ENCODE data around the gene SLC22A23. TPM values are rescaled to one million over a fixed set of nuclear protein-coding genes. Genes with fewer than 3 reads are reported as not detected.
A peak's percentile ranks its signal among the peaks of the same experiment; 100 is the strongest.

The SLC22A23 gene
- polyA plus RNA-seq, 1 donor from 2014 or later = 0.35 TPM

- Mint-ChIP-seq H3K36me3 (peaks cover 2% of the 10 kb centered on the region), H3K9me3 (no peaks in the 10 kb centered on the region), H3K27ac (no peak overlapping the region), H3K4me3 (no peak overlapping the region), H3K27me3 (peaks cover 22% of the 10 kb centered on the region), H3K4me1 (no peaks in the 10 kb centered on the region)
Measured at GRCh38 chr6:3424185-3424927, 32.5 kb downstream of the SLC22A23 start.

- Mint-ChIP-seq H3K27ac (no peak overlapping the region), H3K27me3 (peaks cover 22% of the 10 kb centered on the region)
Measured at GRCh38 chr6:3423439-3424184, 33.2 kb downstream of the SLC22A23 start.

GRCh38 chr6:3422435-3423070 lies 34.3 kb downstream of the SLC22A23 start:
- Mint-ChIP-seq H3K4me3 (no peak overlapping the region), H3K9me3 (no peaks in the 10 kb centered on the region), H3K27me3 (peaks cover 23% of the 10 kb centered on the region), H3K27ac (peak overlapping the region in 1 of 3 donors; percentile 27), H3K36me3 (peaks cover 2% of the 10 kb centered on the region), H3K4me1 (no peaks in the 10 kb centered on the region)

More at GRCh38 chr6:3423439-3424184, 33.2 kb downstream of the SLC22A23 start:
- Mint-ChIP-seq H3K4me1 (no peaks in the 10 kb centered on the region), H3K9me3 (no peaks in the 10 kb centered on the region), H3K36me3 (peaks cover 2% of the 10 kb centered on the region), H3K4me3 (no peak overlapping the region)

GRCh38 chr6:3421791-3422434 lies 34.9 kb downstream of the SLC22A23 start:
- H3K4me3 Mint-ChIP-seq = no peak overlapping the region
- H3K27ac Mint-ChIP-seq = no peak overlapping the region
- peaks cover 23% of the 10 kb centered on the region for H3K27me3 Mint-ChIP-seq
- H3K4me1 Mint-ChIP-seq = no peaks in the 10 kb centered on the region
- H3K36me3 Mint-ChIP-seq = peaks cover 2% of the 10 kb centered on the region
- no peaks in the 10 kb centered on the region for H3K9me3 Mint-ChIP-seq

GRCh38 chr6:3421143-3421542 lies 35.7 kb downstream of the SLC22A23 start:
- Mint-ChIP-seq H3K27me3 (peaks cover 21% of the 10 kb centered on the region), H3K36me3 (peaks cover 2% of the 10 kb centered on the region), H3K4me1 (no peaks in the 10 kb centered on the region), H3K27ac (no peak overlapping the region), H3K9me3 (no peaks in the 10 kb centered on the region), H3K4me3 (no peak overlapping the region)

- no peaks in the 10 kb centered on the region for H3K9me3 Mint-ChIP-seq
- peaks cover 0 to 2% (median 0%) of the 10 kb centered on the region in 3 donors for H3K4me1 Mint-ChIP-seq
- peaks cover 21% of the 10 kb centered on the region for H3K27me3 Mint-ChIP-seq
- H3K36me3 Mint-ChIP-seq = peaks cover 2% of the 10 kb centered on the region
- no peak overlapping the region for H3K4me3 Mint-ChIP-seq
- H3K27ac Mint-ChIP-seq = no peak overlapping the region
Measured at GRCh38 chr6:3419624-3420272, 37.1 kb downstream of the SLC22A23 start.

- Mint-ChIP-seq H3K9me3 (no peaks in the 10 kb centered on the region), H3K4me3 (no peak overlapping the region), H3K4me1 (peaks cover 0 to 2% (median 0%) of the 10 kb centered on the region in 3 donors), H3K27me3 (peaks cover 13% of the 10 kb centered on the region), H3K36me3 (no peaks in the 10 kb centered on the region), H3K27ac (no peak overlapping the region)
Measured at GRCh38 chr6:3418496-3419060, 38.3 kb downstream of the SLC22A23 start.

- Mint-ChIP-seq H3K4me3 (no peak overlapping the region), H3K27ac (no peak overlapping the region), H3K4me1 (peaks cover 0 to 2% (median 0%) of the 10 kb centered on the region in 3 donors), H3K36me3 (no peaks in the 10 kb centered on the region), H3K9me3 (peaks cover 0 to 5% (median 0%) of the 10 kb centered on the region in 3 donors), H3K27me3 (peaks cover 5% of the 10 kb centered on the region)
Measured at GRCh38 chr6:3417473-3417872, 39.4 kb downstream of the SLC22A23 start.

- peaks cover 0 to 7% (median 0%) of the 10 kb centered on the region in 3 donors for H3K4me1 Mint-ChIP-seq
- H3K27me3 Mint-ChIP-seq = peaks cover 4% of the 10 kb centered on the region
- no peak overlapping the region for H3K4me3 Mint-ChIP-seq
- H3K27ac Mint-ChIP-seq = no peak overlapping the region
- H3K9me3 Mint-ChIP-seq = peaks cover 0 to 6% (median 0%) of the 10 kb centered on the region in 3 donors
- H3K36me3 Mint-ChIP-seq = no peaks in the 10 kb centered on the region
Measured at GRCh38 chr6:3415490-3415889, 41.4 kb downstream of the SLC22A23 start.

GRCh38 chr6:3415082-3415453 lies 41.8 kb downstream of the SLC22A23 start:
- Mint-ChIP-seq H3K9me3 (peaks cover 0 to 6% (median 0%) of the 10 kb centered on the region in 3 donors), H3K36me3 (no peaks in the 10 kb centered on the region), H3K27ac (no peak overlapping the region), H3K27me3 (peaks cover 4% of the 10 kb centered on the region), H3K4me1 (peaks cover 0 to 7% (median 0%) of the 10 kb centered on the region in 3 donors), H3K4me3 (no peak overlapping the region)

- Mint-ChIP-seq H3K4me3 (no peak overlapping the region), H3K9me3 (peaks cover 0 to 6% (median 0%) of the 10 kb centered on the region in 3 donors), H3K27me3 (peaks cover 1% of the 10 kb centered on the region), H3K4me1 (peaks cover 0 to 7% (median 0%) of the 10 kb centered on the region in 3 donors), H3K27ac (no peak overlapping the region), H3K36me3 (no peaks in the 10 kb centered on the region)
Measured at GRCh38 chr6:3414327-3415081, 42.3 kb downstream of the SLC22A23 start.

- no peak overlapping the region for H3K4me3 Mint-ChIP-seq
- peaks cover 0 to 7% (median 0%) of the 10 kb centered on the region in 3 donors for H3K4me1 Mint-ChIP-seq
- H3K36me3 Mint-ChIP-seq = no peaks in the 10 kb centered on the region
- H3K27ac Mint-ChIP-seq = no peak overlapping the region
- H3K9me3 Mint-ChIP-seq = peaks cover 0 to 6% (median 0%) of the 10 kb centered on the region in 3 donors
- peaks cover 1% of the 10 kb centered on the region for H3K27me3 Mint-ChIP-seq
Measured at GRCh38 chr6:3413592-3413991, 43.3 kb downstream of the SLC22A23 start.

- peaks cover 0 to 6% (median 0%) of the 10 kb centered on the region in 3 donors for H3K9me3 Mint-ChIP-seq
Measured at GRCh38 chr6:3412779-3413500, 43.9 kb downstream of the SLC22A23 start.

More at GRCh38 chr6:3412779-3413500, 43.9 kb downstream of the SLC22A23 start:
- no peak overlapping the region for H3K27ac Mint-ChIP-seq
- no peak overlapping the region for H3K4me3 Mint-ChIP-seq
- H3K4me1 Mint-ChIP-seq = peaks cover 0 to 7% (median 0%) of the 10 kb centered on the region in 3 donors
- H3K36me3 Mint-ChIP-seq = no peaks in the 10 kb centered on the region
- H3K27me3 Mint-ChIP-seq = peaks cover 2% of the 10 kb centered on the region
